ENCODE data around the gene ETS1. TPM values are rescaled to one million over a fixed set of nuclear protein-coding genes. Genes with fewer than 3 reads are reported as not detected.

Gene ETS1
- total RNA-seq, 2 experiments from 2014 or later = 203 to 466 TPM

DNA sequence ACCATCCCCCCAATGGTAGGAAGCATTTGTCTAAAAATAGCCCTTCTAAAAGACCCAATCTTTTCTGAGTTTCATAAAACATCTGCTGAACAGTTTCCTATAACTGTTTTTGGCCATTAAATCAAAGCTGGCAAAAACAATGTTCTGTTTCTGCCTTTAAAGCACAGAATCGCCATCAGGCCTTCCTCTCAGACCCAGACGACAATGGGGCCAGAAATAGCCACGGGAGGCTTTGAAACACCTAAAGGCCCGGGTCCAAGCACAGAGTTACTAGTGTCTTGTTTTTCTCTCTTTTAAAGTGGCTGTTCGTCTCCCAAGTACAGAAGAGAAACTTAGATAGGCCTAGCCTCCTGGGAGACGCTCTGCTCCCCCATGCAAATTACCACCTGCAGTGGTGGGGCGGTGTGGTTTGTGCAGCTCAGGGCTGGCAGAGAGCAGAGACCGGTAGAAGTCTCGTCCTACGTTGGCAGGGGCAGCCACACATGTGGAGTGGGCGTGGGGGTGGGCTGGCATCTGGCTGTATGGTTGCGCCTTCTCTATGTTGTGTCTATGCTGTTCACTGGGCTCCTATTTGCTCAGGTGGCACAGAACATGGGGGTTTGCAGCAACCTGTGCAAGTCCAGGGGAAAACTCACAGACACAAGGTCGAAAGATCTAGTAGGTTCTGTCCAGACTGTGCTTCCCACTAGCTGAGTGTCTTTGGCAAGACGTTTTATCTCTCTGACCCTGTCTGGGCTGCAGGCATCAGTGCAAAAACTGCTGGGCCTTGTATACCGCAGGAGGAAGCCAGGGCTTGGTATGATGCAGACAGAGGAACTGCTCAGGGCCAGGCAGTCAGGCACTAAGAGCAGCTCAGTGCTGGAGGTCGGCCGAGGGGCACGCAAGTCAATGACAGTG, 23.6 kb upstream of the ETS1 start:
- Histone ChIP-seq H3K4me3 (ENCODE audit: low read depth, low read length, poor library complexity, severe bottlenecking) (peak overlapping the region; percentile 45), H4K20me1 (ENCODE audit: insufficient read depth, low read length) (no peaks in the 10 kb centered on the region), H3K36me3 (ENCODE audit: insufficient read depth, low read length) (no peaks in the 10 kb centered on the region), H2AFZ (ENCODE audit: low read length) (no peak overlapping the region), H3K9me2 (ENCODE audit: insufficient read depth, low read length) (no peaks in the 10 kb centered on the region), H3K79me2 (ENCODE audit: insufficient read depth, low read depth, low read length) (no peaks in the 10 kb centered on the region), H3K9me3 (ENCODE audit: low read length) (no peaks in the 10 kb centered on the region), H3K27ac (ENCODE audit: low read depth, low read length, poor library complexity, severe bottlenecking) (peak overlapping the region; percentile 99), H3K4me1 (ENCODE audit: insufficient read depth, low read length, poor library complexity, severe bottlenecking) (peaks cover 93% of the 10 kb centered on the region), H3K4me2 (ENCODE audit: low read length) (peak overlapping the region; percentile 78)
- no peak for TF ChIP-seq CTCF (conservative IDR thresholded peaks at IDR 0.05; ENCODE audit: low read length)
- TF ChIP-seq EZH2phosphoT487 (IDR thresholded peaks at IDR 0.05; ENCODE audit: borderline replicate concordance, low read depth, low read length) = no peak
- CTCF ChIA-PET (ENCODE audit: unreplicated experiment) = interaction anchor here (0.6 to 6.9 kb wide), 6 partner anchors 9 to 145 kb away, joined by 3 to 43 read pairs (median 5); no protein-coding TSS in a partner anchor
- intact Hi-C loops (cut with micrococcal nuclease; ENCODE audit: unreplicated experiment) = loop anchor here (1.0 to 2.0 kb wide), 5 partner anchors 13 to 142 kb away; no protein-coding TSS in a partner anchor
- BruUV-seq (replicated peaks) = no TSS peak
- POLR2A ChIA-PET = interaction anchor here (0.6 to 19.6 kb wide), 19 partner anchors 9 to 316 kb away, joined by 3 to 631 read pairs (median 6); no protein-coding TSS in a partner anchor
- peak; percentile 98 for DNase-seq (ENCODE audit: low spot score)

DNA sequence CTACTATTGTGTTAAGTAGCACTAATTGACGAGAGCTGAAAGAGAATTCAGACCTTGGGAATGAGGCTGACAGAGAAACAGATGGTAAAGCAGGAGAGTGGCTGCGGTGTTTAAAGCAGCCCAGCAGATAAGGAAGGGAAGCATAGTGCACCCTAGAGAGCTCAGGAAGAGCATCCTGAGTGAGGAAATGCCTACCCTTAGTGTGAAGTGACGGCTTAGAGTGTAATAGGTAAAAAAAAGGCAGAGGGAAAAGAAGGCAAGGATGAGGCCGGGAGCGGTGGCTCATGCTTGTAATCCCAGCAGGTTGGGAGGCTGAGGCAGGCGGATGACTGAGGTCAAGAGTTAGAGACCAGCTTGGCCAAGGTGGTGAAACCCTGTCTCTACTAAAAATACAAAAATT, 22.4 kb upstream of the ETS1 start:
- no peaks in the 10 kb centered on the region for H3K9me2 ChIP-seq (ENCODE audit: insufficient read depth, low read length)
- BruUV-seq (replicated peaks) = no TSS peak
- intact Hi-C loops (cut with micrococcal nuclease; ENCODE audit: unreplicated experiment) = loop anchor here (2.0 kb wide), 1 partner anchor 117 kb away; no protein-coding TSS in a partner anchor
- peak overlapping the region; percentile 99 for H3K27ac ChIP-seq (ENCODE audit: low read depth, low read length, poor library complexity, severe bottlenecking)
- no peaks in the 10 kb centered on the region for H3K36me3 ChIP-seq (ENCODE audit: insufficient read depth, low read length)
- H3K4me3 ChIP-seq (ENCODE audit: low read depth, low read length, poor library complexity, severe bottlenecking) = peak overlapping the region; percentile 38
- no peaks in the 10 kb centered on the region for H3K9me3 ChIP-seq (ENCODE audit: low read length)
- peak; percentile 43 for DNase-seq (ENCODE audit: low spot score)
- ChIA-PET CTCF (ENCODE audit: unreplicated experiment) (interaction anchor here (0.6 to 6.9 kb wide), 7 partner anchors 14 to 320 kb away, joined by 4 to 43 read pairs (median 5); no protein-coding TSS in a partner anchor), POLR2A (interaction anchor here (0.7 to 19.6 kb wide), 13 partner anchors 9 to 125 kb away, joined by 3 to 631 read pairs (median 11); no protein-coding TSS in a partner anchor)
- peak overlapping the region; percentile 78 for H3K4me2 ChIP-seq (ENCODE audit: low read length)
- peaks cover 98% of the 10 kb centered on the region for H3K4me1 ChIP-seq (ENCODE audit: insufficient read depth, low read length, poor library complexity, severe bottlenecking)
- TF ChIP-seq CTCF (conservative IDR thresholded peaks at IDR 0.05; ENCODE audit: low read length) (no peak), EZH2phosphoT487 (IDR thresholded peaks at IDR 0.05; ENCODE audit: borderline replicate concordance, low read depth, low read length) (no peak)
- H3K79me2 ChIP-seq (ENCODE audit: insufficient read depth, low read depth, low read length) = no peaks in the 10 kb centered on the region
- no peaks in the 10 kb centered on the region for H4K20me1 ChIP-seq (ENCODE audit: insufficient read depth, low read length)
- H2AFZ ChIP-seq (ENCODE audit: low read length) = no peak overlapping the region
